Measurements from ENCODE around the gene PDE10A. TPM values are rescaled to one million over a fixed set of nuclear protein-coding genes. Genes with fewer than 3 reads are reported as not detected.

Gene PDE10A
- total and polyA plus RNA-seq, 4 donors = 1.0 to 6.2 (median 3.0) TPM

GRCh38 chr6:165701564-165702354 is 38.7 kb upstream of the PDE10A start:
- no peak for ATAC-seq (ENCODE audit: insufficient read depth, low FRiP score)
- WGBS, 2 donors = 84 to 92% methylated on average over 11 of the region's 11 CpGs
- no peak for TF ChIP-seq CTCF (IDR thresholded peaks at IDR 0.05; ENCODE audit: control extremely low read depth, extremely low read depth)
- Histone ChIP-seq H3K4me3 (no peak overlapping the region), H3K4me1 (ENCODE audit: control insufficient read depth in 5 of 5, insufficient read depth in 5 of 5, low read length in 5 of 5) (peaks cover 4 to 42% (median 17%) of the 10 kb centered on the region in 5 donors), H3K36me3 (ENCODE audit: control insufficient read depth in 4 of 4, insufficient read depth in 4 of 4, low read length in 4 of 4) (no peaks in the 10 kb centered on the region), H3K27me3 (ENCODE audit: control insufficient read depth in 3 of 3, insufficient read depth in 3 of 3, low read length in 2 of 3) (no peaks in the 10 kb centered on the region), H3K27ac (ENCODE audit: low read depth in 1 of 2, low read length in 1 of 2) (peak overlapping the region in 1 of 2 donors; percentile 14), H3K9ac (ENCODE audit: insufficient read depth in 1 of 2, low read length in 2 of 2) (no peak overlapping the region), H3K9me3 (ENCODE audit: control insufficient read depth in 4 of 4, insufficient read depth in 3 of 4, low read length in 3 of 4) (peaks cover 0 to 2% (median 0%) of the 10 kb centered on the region in 4 donors)
- DNase-seq = no peak

GRCh38 chr6:165701005-165701404 is 38.0 kb upstream of the PDE10A start:
- no peak for TF ChIP-seq CTCF (IDR thresholded peaks at IDR 0.05; ENCODE audit: control extremely low read depth, extremely low read depth)
- no peak overlapping the region for H3K4me3 ChIP-seq
- H3K9ac ChIP-seq (ENCODE audit: insufficient read depth in 1 of 2, low read length in 2 of 2) = no peak overlapping the region
- H3K9me3 ChIP-seq (ENCODE audit: control insufficient read depth in 4 of 4, insufficient read depth in 3 of 4, low read length in 3 of 4) = peaks cover 0 to 2% (median 0%) of the 10 kb centered on the region in 4 donors
- WGBS, 2 donors = 67 to 83% methylated on average over 4 of the region's 4 CpGs
- peaks cover 4 to 41% (median 17%) of the 10 kb centered on the region in 5 donors for H3K4me1 ChIP-seq (ENCODE audit: control insufficient read depth in 5 of 5, insufficient read depth in 5 of 5, low read length in 5 of 5)
- no peaks in the 10 kb centered on the region for H3K36me3 ChIP-seq (ENCODE audit: control insufficient read depth in 4 of 4, insufficient read depth in 4 of 4, low read length in 4 of 4)
- no peaks in the 10 kb centered on the region for H3K27me3 ChIP-seq (ENCODE audit: control insufficient read depth in 3 of 3, insufficient read depth in 3 of 3, low read length in 2 of 3)
- ATAC-seq (ENCODE audit: insufficient read depth, low FRiP score) = no peak
- DNase-seq = peak; percentile 84 to 95 (median 93)
- H3K27ac ChIP-seq (ENCODE audit: low read depth in 1 of 2, low read length in 1 of 2) = peak overlapping the region in 1 of 2 donors; percentile 14

GRCh38 chr6:165698868-165699267 is 35.8 kb upstream of the PDE10A start:
- ATAC-seq (ENCODE audit: insufficient read depth, low FRiP score) (no peak), DNase-seq (no peak)
- Histone ChIP-seq H3K9me3 (ENCODE audit: control insufficient read depth in 4 of 4, insufficient read depth in 3 of 4, low read length in 3 of 4) (peaks cover 0 to 4% (median 0%) of the 10 kb centered on the region in 4 donors), H3K9ac (ENCODE audit: insufficient read depth in 1 of 2, low read length in 2 of 2) (no peak overlapping the region), H3K36me3 (ENCODE audit: control insufficient read depth in 4 of 4, insufficient read depth in 4 of 4, low read length in 4 of 4) (no peaks in the 10 kb centered on the region), H3K27me3 (ENCODE audit: control insufficient read depth in 3 of 3, insufficient read depth in 3 of 3, low read length in 2 of 3) (no peaks in the 10 kb centered on the region), H3K4me3 (no peak overlapping the region), H3K27ac (ENCODE audit: low read depth in 1 of 2, low read length in 1 of 2) (no peak overlapping the region), H3K4me1 (ENCODE audit: control insufficient read depth in 5 of 5, insufficient read depth in 5 of 5, low read length in 5 of 5) (peaks cover 3 to 38% (median 13%) of the 10 kb centered on the region in 5 donors)
- TF ChIP-seq CTCF (IDR thresholded peaks at IDR 0.05; ENCODE audit: control extremely low read depth, extremely low read depth) = no peak
